Suprapubic skin (tissue), 4 donors: ENCODE measurements around the gene NR1H3. TPM values are rescaled to one million over a fixed set of nuclear protein-coding genes. Genes with fewer than 3 reads are reported as not detected.
"Not testable (repeated sequence)": the region's sequence is repeated elsewhere in the genome, so short reads cannot be mapped to it uniquely, and the experiment has no call there.

Source experiments
- DNase-seq, 2 donors: peaks; one replicate each; pipeline ENCODE4 v3.0.0-alpha.2; 2019; ENCODE audit warnings: low spot score in 2 of 2
- H3K27ac ChIP-seq: fragments of 200-600 bp; sonication (generic); one replicate; pipeline ENCODE4 v1.5.1; 2019
- H3K27me3 ChIP-seq: fragments of 200-600 bp; sonication (generic); one replicate; pipeline ENCODE4 v1.5.1; 2019
- H3K36me3 ChIP-seq: fragments of 200-600 bp; sonication (generic); one replicate; pipeline ENCODE4 v1.5.1; 2019
- H3K4me1 ChIP-seq: fragments of 200-600 bp; sonication (generic); one replicate; pipeline ENCODE4 v1.5.1; 2019
- H3K4me3 ChIP-seq: fragments of 200-600 bp; sonication (generic); one replicate; pipeline ENCODE4 v1.5.1; 2019; ENCODE audit warnings: mild to moderate bottlenecking
- H3K9me3 ChIP-seq: fragments of 200-600 bp; sonication (generic); one replicate; pipeline ENCODE4 v1.5.1; 2019
- CTCF ChIP-seq, 2 donors: fragments of 200-600 bp in 1 of 2; fragments of 450-650 bp in 1 of 2; sonication (generic) in 1 of 2; IDR thresholded peaks; one replicate each; pipeline ENCODE4 v1.5.1; 2016 to 2019; ENCODE audit warnings: antibody characterized with exemption in 2 of 2, mild to moderate bottlenecking in 1 of 2, moderate library complexity in 1 of 2
- EP300 ChIP-seq: sonication (generic); formaldehyde crosslinking; IDR thresholded peaks from one replicate; pipeline ENCODE4 v1.6.1; 2017; ENCODE audit warnings: antibody characterized with exemption
- POLR2A ChIP-seq, 2 donors: fragments of 450-650 bp; IDR thresholded peaks; one replicate each; pipeline ENCODE4 v1.6.1; 2017; ENCODE audit warnings: antibody characterized with exemption in 2 of 2, mild to moderate bottlenecking in 2 of 2, moderate library complexity in 2 of 2
- POLR2AphosphoS5 ChIP-seq, 3 donors: sonication (generic); formaldehyde crosslinking; IDR thresholded peaks; one replicate each; pipeline ENCODE4 v1.6.1; 2017; ENCODE audit warnings: antibody characterized with exemption in 3 of 3
- WGBS: methylation state at CpG from one replicate; pipeline ENCODE4 v1.1.5; 2018; 5-methylcytosine and 5-hydroxymethylcytosine counted together
- total RNA-seq, 4 donors: library from RNA; depleted of rRNA; stranded (reverse); fragments of >200 nt; gene quantifications; one replicate each; pipeline ENCODE4 v1.1.0, GENCODE V29; 2016

Gene NR1H3
- total RNA-seq, 4 donors from 2014 or later: 17.5 to 27.0 (median 25.0) TPM

- H3K27ac ChIP-seq: no peak overlapping the region
- TF ChIP-seq POLR2AphosphoS5 (IDR thresholded peaks at IDR 0.05): no peak
- no peak for TF ChIP-seq EP300
- no peak for TF ChIP-seq POLR2A (IDR thresholded peaks at IDR 0.05)
- no peak for TF ChIP-seq CTCF (IDR thresholded peaks at IDR 0.05)
- no peaks in the 10 kb centered on the region for H3K27me3 ChIP-seq
- no peak for DNase-seq
- H3K4me1 ChIP-seq: peaks cover 7% of the 10 kb centered on the region
- H3K36me3 ChIP-seq: peaks cover 100% of the 10 kb centered on the region
- H3K9me3 ChIP-seq: no peaks in the 10 kb centered on the region
- WGBS: 48% methylated on average over 1 of the region's 1 CpG
- H3K4me3 ChIP-seq: no peak overlapping the region
Measured at GRCh38 chr11:47306484-47306844, 48.7 kb downstream of the NR1H3 start.

- Histone ChIP-seq H3K9me3 (no peaks in the 10 kb centered on the region), H3K27me3 (no peaks in the 10 kb centered on the region), H3K27ac (no peak overlapping the region), H3K4me3 (no peak overlapping the region), H3K36me3 (peaks cover 100% of the 10 kb centered on the region), H3K4me1 (peaks cover 7% of the 10 kb centered on the region)
- 89% methylated on average over 6 of the region's 6 CpGs for WGBS
- TF ChIP-seq EP300 (no peak), POLR2AphosphoS5 (IDR thresholded peaks at IDR 0.05) (no peak), CTCF (IDR thresholded peaks at IDR 0.05) (no peak)
- DNase-seq: no peak
Measured at GRCh38 chr11:47308050-47308823, 50.4 kb downstream of the NR1H3 start.

- Histone ChIP-seq H3K27ac (no peak overlapping the region), H3K4me1 (no peaks in the 10 kb centered on the region), H3K27me3 (no peaks in the 10 kb centered on the region), H3K9me3 (no peaks in the 10 kb centered on the region), H3K36me3 (peaks cover 91% of the 10 kb centered on the region), H3K4me3 (no peak overlapping the region)
- TF ChIP-seq EP300 (no peak), POLR2AphosphoS5 (IDR thresholded peaks at IDR 0.05) (no peak), POLR2A (IDR thresholded peaks at IDR 0.05) (no peak), CTCF (IDR thresholded peaks at IDR 0.05) (no peak)
- 75% methylated on average over 5 of the region's 5 CpGs for WGBS
- DNase-seq: no peak
Measured at GRCh38 chr11:47314992-47315391, 57.2 kb downstream of the NR1H3 start.

- WGBS: 93% methylated on average over 8 of the region's 8 CpGs
- peaks cover 83% of the 10 kb centered on the region for H3K36me3 ChIP-seq
- not testable (repeated sequence) for H3K27ac ChIP-seq, H3K4me1 ChIP-seq, H3K4me3 ChIP-seq, DNase-seq, H3K27me3 ChIP-seq, H3K9me3 ChIP-seq
Measured at GRCh38 chr11:47316501-47316900, 58.7 kb downstream of the NR1H3 start.

GRCh38 chr11:47317064-47317828, 59.5 kb downstream of the NR1H3 start:
- no peaks in the 10 kb centered on the region for H3K4me1 ChIP-seq
- peaks cover 80% of the 10 kb centered on the region for H3K36me3 ChIP-seq
- TF ChIP-seq POLR2AphosphoS5 (IDR thresholded peaks at IDR 0.05) (no peak), EP300 (no peak), CTCF (IDR thresholded peaks at IDR 0.05) (no peak), POLR2A (IDR thresholded peaks at IDR 0.05) (no peak)
- DNase-seq: no peak
- H3K27me3 ChIP-seq: no peaks in the 10 kb centered on the region
- WGBS: 83% methylated on average over 5 of the region's 5 CpGs
- no peak overlapping the region for H3K27ac ChIP-seq
- no peak overlapping the region for H3K4me3 ChIP-seq
- no peaks in the 10 kb centered on the region for H3K9me3 ChIP-seq
